ENCODE data around the gene RBM38. TPM values are rescaled to one million over a fixed set of nuclear protein-coding genes. Genes with fewer than 3 reads are reported as not detected.

The RBM38 gene
- total RNA-seq, 2 experiments from 2014 or later = 142 to 144 TPM

- DNase-seq = peak; percentile 73
- no peaks in the 10 kb centered on the region for H3K9me3 Mint-ChIP-seq
- no peaks in the 10 kb centered on the region for H3K27me3 Mint-ChIP-seq
- no peak overlapping the region for H3K4me3 Mint-ChIP-seq
- peaks cover 7% of the 10 kb centered on the region for H3K36me3 Mint-ChIP-seq
- peak overlapping the region; percentile 57 for H3K27ac Mint-ChIP-seq
- peaks cover 22% of the 10 kb centered on the region for H3K4me1 Mint-ChIP-seq
Observed at GRCh38 chr20:57381596-57382503, 9.3 kb upstream of the RBM38 start.

- H3K4me1 Mint-ChIP-seq = peaks cover 22% of the 10 kb centered on the region
- peak overlapping the region; percentile 57 for H3K27ac Mint-ChIP-seq
- H3K36me3 Mint-ChIP-seq = peaks cover 2% of the 10 kb centered on the region
- no peak overlapping the region for H3K4me3 Mint-ChIP-seq
- no peaks in the 10 kb centered on the region for H3K27me3 Mint-ChIP-seq
- no peaks in the 10 kb centered on the region for H3K9me3 Mint-ChIP-seq
- DNase-seq = no peak
Observed at GRCh38 chr20:57382516-57382915, 8.7 kb upstream of the RBM38 start.

GRCh38 chr20:57383447-57384347, 7.5 kb upstream of the RBM38 start:
- Mint-ChIP-seq H3K27ac (no peak overlapping the region), H3K4me3 (no peak overlapping the region), H3K36me3 (no peaks in the 10 kb centered on the region), H3K27me3 (no peaks in the 10 kb centered on the region), H3K4me1 (peaks cover 19% of the 10 kb centered on the region), H3K9me3 (no peaks in the 10 kb centered on the region)
- no peak for DNase-seq

GRCh38 chr20:57384486-57384885, 6.7 kb upstream of the RBM38 start:
- H3K4me3 Mint-ChIP-seq = no peak overlapping the region
- no peaks in the 10 kb centered on the region for H3K36me3 Mint-ChIP-seq
- no peak overlapping the region for H3K27ac Mint-ChIP-seq
- H3K27me3 Mint-ChIP-seq = no peaks in the 10 kb centered on the region
- no peaks in the 10 kb centered on the region for H3K9me3 Mint-ChIP-seq
- no peak for DNase-seq
- peaks cover 18% of the 10 kb centered on the region for H3K4me1 Mint-ChIP-seq

GRCh38 chr20:57384953-57385761, 6.0 kb upstream of the RBM38 start:
- H3K27ac Mint-ChIP-seq = no peak overlapping the region
- H3K4me1 Mint-ChIP-seq = peaks cover 21% of the 10 kb centered on the region
- H3K4me3 Mint-ChIP-seq = no peak overlapping the region
- no peak for DNase-seq
- no peaks in the 10 kb centered on the region for H3K9me3 Mint-ChIP-seq
- no peaks in the 10 kb centered on the region for H3K36me3 Mint-ChIP-seq
- H3K27me3 Mint-ChIP-seq = no peaks in the 10 kb centered on the region

GRCh38 chr20:57385940-57386339, 5.3 kb upstream of the RBM38 start:
- no peak for DNase-seq
- H3K27ac Mint-ChIP-seq = no peak overlapping the region
- H3K9me3 Mint-ChIP-seq = no peaks in the 10 kb centered on the region
- H3K4me3 Mint-ChIP-seq = no peak overlapping the region
- H3K4me1 Mint-ChIP-seq = peaks cover 26% of the 10 kb centered on the region
- H3K36me3 Mint-ChIP-seq = no peaks in the 10 kb centered on the region
- H3K27me3 Mint-ChIP-seq = no peaks in the 10 kb centered on the region

GRCh38 chr20:57386762-57387161, 4.4 kb upstream of the RBM38 start:
- Mint-ChIP-seq H3K27ac (no peak overlapping the region), H3K4me1 (peaks cover 22% of the 10 kb centered on the region), H3K4me3 (no peak overlapping the region), H3K36me3 (no peaks in the 10 kb centered on the region), H3K27me3 (no peaks in the 10 kb centered on the region), H3K9me3 (no peaks in the 10 kb centered on the region)
- no peak for DNase-seq

- Mint-ChIP-seq H3K27me3 (no peaks in the 10 kb centered on the region), H3K9me3 (no peaks in the 10 kb centered on the region), H3K36me3 (peaks cover 6% of the 10 kb centered on the region), H3K4me1 (peaks cover 15% of the 10 kb centered on the region), H3K27ac (no peak overlapping the region), H3K4me3 (no peak overlapping the region)
- no peak for DNase-seq
Observed at GRCh38 chr20:57387463-57387862, 3.7 kb upstream of the RBM38 start.

- Mint-ChIP-seq H3K4me3 (no peak overlapping the region), H3K27me3 (no peaks in the 10 kb centered on the region), H3K9me3 (no peaks in the 10 kb centered on the region), H3K4me1 (peaks cover 11% of the 10 kb centered on the region), H3K27ac (no peak overlapping the region), H3K36me3 (peaks cover 11% of the 10 kb centered on the region)
- no peak for DNase-seq
Observed at GRCh38 chr20:57387945-57388371, 3.2 kb upstream of the RBM38 start.

- Mint-ChIP-seq H3K27ac (peak overlapping the region; percentile 99), H3K4me3 (peak overlapping the region; percentile 90), H3K36me3 (peaks cover 22% of the 10 kb centered on the region), H3K9me3 (no peaks in the 10 kb centered on the region), H3K27me3 (no peaks in the 10 kb centered on the region), H3K4me1 (peaks cover 23% of the 10 kb centered on the region)
- DNase-seq = peak; percentile 80
Observed at GRCh38 chr20:57388953-57389694, 2.1 kb upstream of the RBM38 start.

GRCh38 chr20:57389695-57390603, 1.2 kb upstream of the RBM38 start:
- no peaks in the 10 kb centered on the region for H3K27me3 Mint-ChIP-seq
- no peaks in the 10 kb centered on the region for H3K9me3 Mint-ChIP-seq
- H3K4me3 Mint-ChIP-seq = peak overlapping the region; percentile 90
- H3K27ac Mint-ChIP-seq = peak overlapping the region; percentile 99
- peak; percentile 76 for DNase-seq
- peaks cover 30% of the 10 kb centered on the region for H3K36me3 Mint-ChIP-seq
- peaks cover 30% of the 10 kb centered on the region for H3K4me1 Mint-ChIP-seq

GRCh38 chr20:57391439-57392301, 474 bp downstream of the RBM38 start:
- peaks cover 42% of the 10 kb centered on the region for H3K36me3 Mint-ChIP-seq
- H3K4me3 Mint-ChIP-seq = peak overlapping the region; percentile 98
- H3K4me1 Mint-ChIP-seq = peaks cover 43% of the 10 kb centered on the region
- peak overlapping the region; percentile 96 for H3K27ac Mint-ChIP-seq
- no peaks in the 10 kb centered on the region for H3K9me3 Mint-ChIP-seq
- H3K27me3 Mint-ChIP-seq = no peaks in the 10 kb centered on the region
- DNase-seq = peak; percentile 49
